HG02840 (cell line): ENCODE measurements around the gene EDN3.
"Not testable (repeated sequence)": the region's sequence is repeated elsewhere in the genome, so short reads cannot be mapped to it uniquely, and the experiment has no call there.

Source experiments
- ATAC-seq: cut with Tn5 transposase; IDR thresholded peaks from one replicate; pipeline ENCODE4 v1.9.1; 2021; ENCODE audit warnings: mild to moderate bottlenecking, moderate library complexity, moderate number of reproducible peaks; ENCODE audit not compliant: unreplicated experiment, low FRiP score

Gene EDN3

DNA sequence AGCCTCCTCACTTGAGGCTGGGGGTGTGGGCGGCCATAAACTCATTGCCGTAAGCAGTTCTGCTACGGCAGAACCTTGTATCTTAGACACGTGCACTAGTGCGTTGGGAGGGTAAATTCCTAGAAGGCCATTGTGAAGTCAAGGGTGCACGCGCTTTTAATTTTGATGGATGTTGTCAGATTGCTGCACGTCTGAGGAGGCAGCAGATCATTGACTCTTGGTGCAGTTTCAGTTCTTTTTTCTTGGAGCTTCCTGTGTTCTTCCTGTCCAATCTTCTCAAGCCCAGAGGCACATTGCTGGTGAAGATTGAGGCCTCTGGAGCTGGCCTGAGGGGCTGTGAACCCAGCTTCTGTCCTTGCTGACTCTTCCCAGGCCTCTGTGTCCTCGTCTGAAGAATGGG lies 58.4 kb downstream of the EDN3 start:
- ATAC-seq: not testable (repeated sequence)

- no peak for ATAC-seq
These were observed 59.7 kb downstream of the EDN3 start for GRCh38 chr20:59359906-59360725.

GRCh38 chr20:59360934-59361333 lies 60.5 kb downstream of the EDN3 start:
- no peak for ATAC-seq

DNA sequence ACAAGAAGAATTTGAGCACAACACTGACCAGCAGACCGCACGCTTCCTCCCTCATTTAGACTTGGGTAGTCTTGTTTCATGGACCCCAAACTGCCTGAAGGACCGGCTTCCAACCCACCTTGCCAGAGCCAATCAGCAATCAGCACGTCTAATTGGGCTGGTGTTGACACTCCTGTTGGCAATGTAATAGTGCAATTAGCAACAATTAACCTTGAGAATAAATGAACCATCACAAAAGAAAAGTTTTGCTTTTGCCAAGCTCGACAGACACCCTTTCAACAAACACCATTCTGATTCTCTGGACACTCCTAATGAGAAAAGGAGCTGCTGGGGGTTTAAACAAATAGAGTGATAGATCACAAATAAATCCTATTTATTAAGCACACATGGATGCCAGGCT lies 61.0 kb downstream of the EDN3 start:
- no peak for ATAC-seq

- ATAC-seq: no peak
These were observed 62.7 kb downstream of the EDN3 start for GRCh38 chr20:59363101-59363500.

DNA sequence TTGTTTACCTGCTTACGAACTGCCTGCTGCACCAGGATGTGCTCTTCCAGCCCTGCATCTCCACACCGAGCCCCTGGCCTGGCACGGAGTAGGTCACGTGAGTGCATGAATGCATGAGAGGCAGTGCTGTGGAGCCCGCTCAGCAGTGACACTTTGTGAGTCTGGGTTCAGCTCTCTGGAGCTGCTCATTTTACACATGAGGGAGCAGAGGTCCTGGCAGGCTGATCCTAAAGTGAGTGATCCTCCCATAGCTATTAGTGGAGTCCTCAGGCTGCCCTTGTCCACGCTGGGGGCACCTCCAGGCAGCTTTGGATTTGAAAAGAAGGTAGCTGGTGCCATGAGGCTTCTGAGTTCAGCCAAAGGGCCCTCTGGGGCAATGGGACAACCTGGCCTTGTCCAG lies 64.2 kb downstream of the EDN3 start:
- no peak for ATAC-seq

DNA sequence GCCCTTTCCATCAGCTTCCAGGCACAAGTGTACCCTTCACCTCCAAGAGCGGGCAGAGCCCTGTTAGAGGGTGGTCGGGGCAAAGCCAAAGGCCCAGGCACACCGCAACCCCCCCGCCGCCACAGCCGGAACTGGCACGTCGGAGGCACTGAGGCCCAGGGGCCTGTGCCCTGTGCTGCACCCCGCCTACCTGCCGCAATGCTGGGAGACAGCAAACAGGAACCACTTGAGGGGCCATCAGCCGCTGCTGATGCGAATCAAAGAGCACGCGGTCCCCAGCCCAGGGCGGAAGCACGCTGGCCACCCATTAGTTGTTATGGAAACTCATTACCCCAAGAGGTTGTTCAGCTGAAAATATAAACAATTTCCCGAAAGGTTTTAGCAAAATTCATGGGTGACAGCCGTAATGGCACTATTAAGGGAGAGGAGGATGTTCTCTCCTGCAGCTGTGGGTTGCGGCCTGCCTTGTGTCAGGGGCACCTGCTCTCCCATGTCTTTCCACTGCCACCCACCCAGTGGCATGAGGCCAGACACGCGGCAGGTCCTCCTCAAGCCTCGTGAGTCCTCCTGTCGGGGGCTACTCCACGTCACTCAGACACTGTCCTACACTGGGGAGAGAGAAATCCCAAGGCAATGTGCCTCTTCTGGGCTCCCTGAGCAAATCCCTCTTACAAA lies 65.3 kb downstream of the EDN3 start:
- no peak for ATAC-seq

- ATAC-seq: no peak
These were observed 71.0 kb downstream of the EDN3 start for GRCh38 chr20:59371431-59371830.

GRCh38 chr20:59374261-59374660 lies 73.8 kb downstream of the EDN3 start:
- no peak for ATAC-seq

DNA sequence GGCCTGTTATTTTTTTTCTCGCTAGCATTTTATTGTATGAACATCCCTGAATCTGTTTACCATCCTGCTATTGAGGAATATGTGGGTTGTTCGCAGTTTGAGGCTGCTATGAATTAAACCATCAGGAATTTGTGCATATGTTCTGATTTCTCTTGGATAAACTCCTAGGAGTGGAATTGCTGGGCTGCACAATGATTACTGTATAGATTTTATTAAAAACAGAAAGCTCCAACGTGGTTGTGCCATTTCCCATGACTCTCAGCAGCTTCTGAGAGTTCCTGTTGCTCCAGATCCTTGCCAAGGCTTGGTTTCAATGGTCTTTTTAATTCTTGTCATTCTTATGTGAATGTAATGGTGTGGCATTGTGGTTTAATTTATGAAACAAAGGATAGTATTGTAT lies 75.1 kb downstream of the EDN3 start:
- no peak for ATAC-seq
